HEK293T (cell line): ENCODE measurements around the gene RNF220.

Experiments used
- CTCF ChIA-PET: fragments of 350-600 bp; formaldehyde crosslinking; extraction: SDS; loops from one replicate; lab custom pipeline; 2021; ENCODE audit warnings: antibody characterized with exemption, inconsistent platforms; lab: Yijun Ruan, JAX
- POLR2A ChIA-PET: fragments of 350-600 bp; formaldehyde crosslinking; extraction: SDS; loops from one replicate; lab custom pipeline; 2020; ENCODE audit warnings: antibody characterized with exemption, inconsistent platforms; lab: Yijun Ruan, JAX
- DNase-seq: peaks from one replicate; pipeline ENCODE4 v3.0.0; 2012; ENCODE audit warnings: mixed read lengths; ENCODE audit errors: extremely low spot score
- ARNT ChIP-seq: fragments of 450-650 bp; IDR thresholded peaks from 2 replicates; pipeline ENCODE4 v1.6.1; 2017; ENCODE audit warnings: mild to moderate bottlenecking
- BHLHE40 ChIP-seq: fragments of 450-650 bp; IDR thresholded peaks from 2 replicates; pipeline ENCODE4 v1.6.1; 2016; ENCODE audit warnings: mild to moderate bottlenecking, moderate library complexity, borderline replicate concordance
- CTBP1 ChIP-seq: fragments of 450-650 bp; IDR thresholded peaks from 2 replicates; pipeline ENCODE4 v1.6.1; 2016; ENCODE audit warnings: borderline replicate concordance
- ELF4 ChIP-seq: fragments of 450-650 bp; IDR thresholded peaks from 2 replicates; pipeline ENCODE4 v1.6.1; 2017; ENCODE audit warnings: antibody characterized with exemption
- FOXA1 ChIP-seq: fragments of 450-650 bp; IDR thresholded peaks from 2 replicates; pipeline ENCODE4 v1.6.1; 2016; ENCODE audit warnings: mild to moderate bottlenecking
- FOXK2 ChIP-seq: fragments of 450-650 bp; IDR thresholded peaks from 2 replicates; pipeline ENCODE4 v1.6.1; 2016; ENCODE audit warnings: mild to moderate bottlenecking
- FOXM1 ChIP-seq: fragments of 450-650 bp; IDR thresholded peaks from 2 replicates; pipeline ENCODE4 v1.6.1; 2017; ENCODE audit warnings: mild to moderate bottlenecking, borderline replicate concordance
- HDGF ChIP-seq: fragments of 450-650 bp; IDR thresholded peaks from 2 replicates; pipeline ENCODE4 v1.6.1; 2017; ENCODE audit warnings: antibody characterized with exemption, borderline replicate concordance
- L3MBTL2 ChIP-seq: fragments of 450-650 bp; conservative IDR thresholded peaks from 2 replicates; pipeline ENCODE4 v1.6.1; 2016; ENCODE audit warnings: mild to moderate bottlenecking
- LEF1 ChIP-seq: fragments of 450-650 bp; IDR thresholded peaks from 2 replicates; pipeline ENCODE4 v1.6.1; 2017; ENCODE audit warnings: mild to moderate bottlenecking, borderline replicate concordance
- NFRKB ChIP-seq: fragments of 450-650 bp; IDR thresholded peaks from 2 replicates; pipeline ENCODE4 v1.6.1; 2016; ENCODE audit warnings: mild to moderate bottlenecking, moderate library complexity
- PKNOX1 ChIP-seq: fragments of 450-650 bp; IDR thresholded peaks from 2 replicates; pipeline ENCODE4 v1.6.1; 2016
- SP1 ChIP-seq: fragments of 450-650 bp; IDR thresholded peaks from 2 replicates; pipeline ENCODE4 v1.6.1; 2017
- SUZ12 ChIP-seq: fragments of 450-650 bp; IDR thresholded peaks from 2 replicates; pipeline ENCODE4 v1.6.1; 2016; ENCODE audit warnings: mild to moderate bottlenecking
- TARDBP ChIP-seq: fragments of 450-650 bp; IDR thresholded peaks from 2 replicates; pipeline ENCODE4 v1.6.1; 2016
- ZNF384 ChIP-seq: fragments of 450-650 bp; IDR thresholded peaks from 2 replicates; pipeline ENCODE4 v1.6.1; 2016

The RNF220 gene

GRCh38 chr1:44611419-44611818, 206.4 kb downstream of the RNF220 start:
- TF ChIP-seq PKNOX1 (no peak), FOXM1 (no peak)

GRCh38 chr1:44611866-44612265, 206.8 kb downstream of the RNF220 start:
- ChIA-PET POLR2A (interaction anchor here (0.7 to 4.2 kb wide), 6 partner anchors 12 to 110 kb away, joined by 3 to 47 read pairs (median 6); no protein-coding TSS in a partner anchor), CTCF (no interaction called here)
- TF ChIP-seq FOXM1 (no peak), HDGF (no peak), PKNOX1 (no peak), ARNT (no peak), TARDBP (no peak), FOXK2 (no peak), ZNF384 (no peak), FOXA1 (no peak), CTBP1 (no peak), LEF1 (no peak), NFRKB (no peak), BHLHE40 (no peak), SUZ12 (no peak), ELF4 (no peak), L3MBTL2 (no peak), SP1 (no peak)
- DNase-seq, result no peak

More at GRCh38 chr1:44611419-44611818, 206.4 kb downstream of the RNF220 start:
- DNase-seq, result no peak
- CTCF ChIA-PET, result interaction anchor here (1.2 to 2.1 kb wide), 3 partner anchors 17 to 41 kb away, joined by 6 to 12 read pairs (median 8); no protein-coding TSS in a partner anchor
- POLR2A ChIA-PET, result interaction anchor here (0.7 to 4.2 kb wide), 7 partner anchors 13 to 110 kb away, joined by 3 to 47 read pairs (median 4); no protein-coding TSS in a partner anchor

- ChIA-PET POLR2A (interaction anchor here (11.8 kb wide), 1 partner anchor 18 kb away, joined by 111 read pairs; no protein-coding TSS in a partner anchor), CTCF (interaction anchor here (1.1 kb wide), 1 partner anchor 39 kb away, joined by 3 read pairs; no protein-coding TSS in a partner anchor)
- TF ChIP-seq BHLHE40 (no peak), FOXK2 (no peak), L3MBTL2 (no peak), FOXA1 (no peak), ZNF384 (no peak), LEF1 (no peak), NFRKB (no peak), ARNT (no peak), HDGF (no peak), FOXM1 (no peak), ELF4 (no peak), SP1 (no peak), CTBP1 (no peak), TARDBP (no peak), PKNOX1 (no peak), SUZ12 (no peak)
- DNase-seq, result no peak
Measured at GRCh38 chr1:44613941-44614340, 208.9 kb downstream of the RNF220 start.

- TF ChIP-seq FOXK2, result no peak
- no peak for TF ChIP-seq FOXM1
- no peak for TF ChIP-seq LEF1
- TF ChIP-seq BHLHE40, result no peak
- DNase-seq, result no peak
- ChIA-PET POLR2A (interaction anchor here (1.1 to 11.8 kb wide), 2 partner anchors 16 to 105 kb away, joined by 3 to 111 read pairs; no protein-coding TSS in a partner anchor), CTCF (interaction anchor here (0.6 kb wide), 1 partner anchor 40 kb away, joined by 3 read pairs; no protein-coding TSS in a partner anchor)
Measured at GRCh38 chr1:44616284-44616990, 211.4 kb downstream of the RNF220 start.

- POLR2A ChIA-PET, result interaction anchor here (11.8 kb wide), 1 partner anchor 15 kb away, joined by 111 read pairs; no protein-coding TSS in a partner anchor
- DNase-seq, result no peak
- CTCF ChIA-PET, result no interaction called here
- no peak for TF ChIP-seq NFRKB
- no peak for TF ChIP-seq SP1
- no peak for TF ChIP-seq ELF4
- TF ChIP-seq PKNOX1, result no peak
- TF ChIP-seq HDGF, result no peak
- TF ChIP-seq CTBP1, result no peak
- TF ChIP-seq SUZ12, result no peak
- no peak for TF ChIP-seq TARDBP
Measured at GRCh38 chr1:44616991-44617702, 212.1 kb downstream of the RNF220 start.
